ENCODE data around the gene ALAS1. TPM values are rescaled to one million over a fixed set of nuclear protein-coding genes. Genes with fewer than 3 reads are reported as not detected.

ALAS1 gene
- total RNA-seq, 1 experiment from 2014 or later = 69.5 TPM

DNA sequence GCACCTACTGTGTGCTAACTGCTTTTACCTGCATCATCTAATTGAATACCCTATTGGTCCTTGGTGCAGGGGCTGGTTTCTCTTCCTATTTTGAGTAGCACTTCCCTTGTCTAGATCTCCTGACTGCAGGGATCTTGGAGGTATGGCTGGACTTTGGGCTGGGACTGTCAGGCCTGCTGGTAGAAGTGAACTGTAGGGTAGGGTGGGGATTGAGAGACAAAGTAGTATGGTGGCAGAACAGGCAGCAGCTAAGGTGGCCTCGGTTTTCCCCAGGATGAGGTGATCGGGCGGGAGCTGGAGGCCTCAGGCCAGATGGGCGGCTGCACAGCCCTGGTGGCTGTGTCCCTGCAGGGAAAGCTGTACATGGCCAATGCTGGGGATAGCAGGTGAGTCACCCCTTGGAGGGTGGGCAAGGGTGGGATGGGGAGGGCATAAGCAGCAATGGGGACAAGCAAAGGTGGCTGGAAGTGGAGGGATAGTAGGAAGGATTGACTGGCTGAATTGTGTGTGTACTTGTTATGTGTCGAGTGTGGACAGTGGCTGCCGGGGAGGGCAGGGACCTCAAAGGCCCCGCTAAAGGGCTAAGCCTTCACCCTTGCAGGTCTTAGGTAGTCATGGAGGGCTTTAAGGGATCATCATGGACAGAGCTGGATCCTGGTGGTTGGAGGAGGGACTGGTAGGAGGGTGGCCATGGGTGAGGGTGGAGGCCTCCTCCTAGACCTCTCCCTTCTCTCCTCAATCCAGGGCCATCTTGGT is 49.6 kb downstream of the ALAS1 start:
- no peak for ATAC-seq
- BruUV-seq (replicated peaks) = no TSS peak
- no peaks in the 10 kb centered on the region for H3K9me2 ChIP-seq (replicated peaks; ENCODE audit: low read length)

DNA sequence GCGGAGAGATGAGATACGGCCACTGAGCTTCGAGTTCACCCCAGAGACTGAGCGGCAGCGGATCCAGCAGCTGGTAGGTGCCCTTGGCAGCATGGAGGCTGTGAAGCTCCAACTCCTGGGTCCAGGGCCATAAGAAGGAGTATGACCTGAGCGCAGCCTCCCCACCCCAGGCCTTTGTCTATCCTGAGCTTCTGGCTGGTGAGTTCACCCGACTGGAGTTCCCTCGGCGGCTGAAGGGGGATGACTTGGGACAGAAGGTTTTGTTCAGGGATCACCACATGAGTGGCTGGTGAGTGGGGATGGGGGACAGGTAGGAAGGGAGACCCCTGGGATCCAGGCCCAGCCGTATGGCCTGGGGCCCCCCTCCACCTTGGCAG is 50.2 kb downstream of the ALAS1 start:
- intact Hi-C loops (cut with micrococcal nuclease) = no loop called here
- CTCF ChIA-PET = interaction anchor here (0.8 kb wide), 1 partner anchor 28 kb away, joined by 3 read pairs; no protein-coding TSS in a partner anchor

More for the DNA sequence above, 49.6 kb downstream of the ALAS1 start:
- Histone ChIP-seq H3K9me3 (ENCODE audit: low read length) (no peaks in the 10 kb centered on the region), H3K9ac (ENCODE audit: low read length) (no peak overlapping the region), H3K36me3 (ENCODE audit: low read depth, low read length) (peaks cover 4% of the 10 kb centered on the region), H3F3A (ENCODE audit: low read length, unreplicated experiment) (peaks cover 4% of the 10 kb centered on the region), H3K4me2 (ENCODE audit: low read length) (0 out of 2 replicates have a peak overlapping the region, but pooled peaks have one; percentile 88), H3K27ac (ENCODE audit: low read length) (no peak overlapping the region), H3K27me3 (ENCODE audit: low read length) (no peaks in the 10 kb centered on the region), H4K20me1 (ENCODE audit: low read length) (no peaks in the 10 kb centered on the region), H3K4me1 (ENCODE audit: insufficient read depth, low read length) (peaks cover 31% of the 10 kb centered on the region), H3K4me3 (ENCODE audit: low read length) (no peak overlapping the region), H3K79me2 (ENCODE audit: low read length) (no peaks in the 10 kb centered on the region), H2AFZ (ENCODE audit: low read length) (no peak overlapping the region)
- intact Hi-C loops (cut with micrococcal nuclease) = no loop called here
- ChIA-PET CTCF (no interaction called here), POLR2A (ENCODE audit: unreplicated experiment) (no interaction called here)
- TF ChIP-seq, protein P1, sequence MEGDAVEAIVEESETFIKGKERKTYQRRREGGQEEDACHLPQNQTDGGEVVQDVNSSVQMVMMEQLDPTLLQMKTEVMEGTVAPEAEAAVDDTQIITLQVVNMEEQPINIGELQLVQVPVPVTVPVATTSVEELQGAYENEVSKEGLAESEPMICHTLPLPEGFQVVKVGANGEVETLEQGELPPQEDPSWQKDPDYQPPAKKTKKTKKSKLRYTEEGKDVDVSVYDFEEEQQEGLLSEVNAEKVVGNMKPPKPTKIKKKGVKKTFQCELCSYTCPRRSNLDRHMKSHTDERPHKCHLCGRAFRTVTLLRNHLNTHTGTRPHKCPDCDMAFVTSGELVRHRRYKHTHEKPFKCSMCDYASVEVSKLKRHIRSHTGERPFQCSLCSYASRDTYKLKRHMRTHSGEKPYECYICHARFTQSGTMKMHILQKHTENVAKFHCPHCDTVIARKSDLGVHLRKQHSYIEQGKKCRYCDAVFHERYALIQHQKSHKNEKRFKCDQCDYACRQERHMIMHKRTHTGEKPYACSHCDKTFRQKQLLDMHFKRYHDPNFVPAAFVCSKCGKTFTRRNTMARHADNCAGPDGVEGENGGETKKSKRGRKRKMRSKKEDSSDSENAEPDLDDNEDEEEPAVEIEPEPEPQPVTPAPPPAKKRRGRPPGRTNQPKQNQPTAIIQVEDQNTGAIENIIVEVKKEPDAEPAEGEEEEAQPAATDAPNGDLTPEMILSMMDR (conservative IDR thresholded peaks at IDR 0.05; ENCODE audit: low read depth, low read length) = no peak
- TF ChIP-seq EZH2 (IDR thresholded peaks at IDR 0.05; ENCODE audit: low read length, unreplicated experiment) (no peak), EZH2phosphoT487 (IDR thresholded peaks at IDR 0.05; ENCODE audit: borderline replicate concordance, low read length) (no peak)
- DNase-seq = no peak

More for the DNA sequence above, 50.2 kb downstream of the ALAS1 start:
- DNase-seq (no peak), ATAC-seq (no peak)
- Histone ChIP-seq H3K36me3 (ENCODE audit: low read depth, low read length) (peaks cover 5% of the 10 kb centered on the region), H3K27me3 (ENCODE audit: low read length) (no peaks in the 10 kb centered on the region), H3F3A (ENCODE audit: low read length, unreplicated experiment) (peaks cover 4% of the 10 kb centered on the region), H4K20me1 (ENCODE audit: low read length) (no peaks in the 10 kb centered on the region), H3K4me3 (ENCODE audit: low read length) (no peak overlapping the region), H3K4me2 (ENCODE audit: low read length) (no peak overlapping the region), H3K9ac (ENCODE audit: low read length) (no peak overlapping the region), H3K9me3 (ENCODE audit: low read length) (no peaks in the 10 kb centered on the region), H3K9me2 (replicated peaks; ENCODE audit: low read length) (no peaks in the 10 kb centered on the region), H3K4me1 (ENCODE audit: insufficient read depth, low read length) (peaks cover 31% of the 10 kb centered on the region), H3K79me2 (ENCODE audit: low read length) (no peaks in the 10 kb centered on the region), H3K27ac (ENCODE audit: low read length) (no peak overlapping the region), H2AFZ (ENCODE audit: low read length) (no peak overlapping the region)
- TF ChIP-seq EZH2phosphoT487 (IDR thresholded peaks at IDR 0.05; ENCODE audit: borderline replicate concordance, low read length) = no peak
- TF ChIP-seq EZH2 (IDR thresholded peaks at IDR 0.05; ENCODE audit: low read length, unreplicated experiment) = no peak
- TF ChIP-seq, protein P1 (conservative IDR thresholded peaks at IDR 0.05; ENCODE audit: low read depth, low read length) = no peak
- POLR2A ChIA-PET (ENCODE audit: unreplicated experiment) = interaction anchor here (0.6 kb wide), 1 partner anchor 28 kb away, joined by 16 read pairs; no protein-coding TSS in a partner anchor
- no TSS peak for BruUV-seq (replicated peaks)

Data from PC-3 (cell line).